Measurements from ENCODE around the gene CES3. TPM values are rescaled to one million over a fixed set of nuclear protein-coding genes. Genes with fewer than 3 reads are reported as not detected.

CES3 gene
- total and polyA plus RNA-seq, 9 of the 15 experiments (the other 6 are each of a cell fraction or from before 2014, with no cell fraction given): 0.06 to 2.2 (median 0.68) TPM

DNA sequence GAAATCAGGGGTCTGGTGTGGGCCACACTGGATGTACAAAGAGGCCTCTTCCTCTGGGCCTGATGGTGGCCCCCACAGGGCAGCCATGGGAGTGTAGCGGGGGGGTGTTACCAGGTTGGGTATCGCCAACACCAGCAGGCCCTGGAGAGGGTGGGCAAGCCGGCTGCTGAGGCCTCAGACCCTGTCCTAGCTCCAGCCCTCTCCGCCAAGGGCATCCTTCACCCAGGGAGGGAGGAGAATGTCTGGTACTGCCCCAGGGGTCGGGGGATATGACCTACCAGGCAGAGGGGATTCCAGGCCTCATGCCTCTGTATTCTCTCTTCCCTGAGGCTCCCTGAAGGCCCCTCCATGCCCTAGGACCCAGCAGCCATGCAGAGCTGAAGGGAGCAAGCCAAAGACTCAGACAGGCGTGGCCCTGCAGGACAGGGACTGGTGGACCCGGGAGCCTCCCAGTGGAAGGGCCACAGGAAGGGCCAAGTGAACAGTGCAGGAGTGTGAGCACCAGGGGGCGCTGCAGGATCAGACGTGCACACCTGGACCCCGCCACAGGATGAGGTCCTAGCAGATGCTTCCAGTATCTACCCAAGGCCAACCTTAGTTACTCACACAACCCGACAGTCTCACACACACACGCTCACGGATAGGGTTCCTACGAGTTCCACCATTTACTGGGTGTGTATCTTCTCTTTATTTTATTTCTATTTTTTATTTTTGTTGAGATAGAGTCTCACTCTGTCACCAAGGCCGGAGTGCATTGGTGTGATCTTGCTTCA, 16.5 kb downstream of the CES3 start (continued):
- TF ChIP-seq, protein P1, sequence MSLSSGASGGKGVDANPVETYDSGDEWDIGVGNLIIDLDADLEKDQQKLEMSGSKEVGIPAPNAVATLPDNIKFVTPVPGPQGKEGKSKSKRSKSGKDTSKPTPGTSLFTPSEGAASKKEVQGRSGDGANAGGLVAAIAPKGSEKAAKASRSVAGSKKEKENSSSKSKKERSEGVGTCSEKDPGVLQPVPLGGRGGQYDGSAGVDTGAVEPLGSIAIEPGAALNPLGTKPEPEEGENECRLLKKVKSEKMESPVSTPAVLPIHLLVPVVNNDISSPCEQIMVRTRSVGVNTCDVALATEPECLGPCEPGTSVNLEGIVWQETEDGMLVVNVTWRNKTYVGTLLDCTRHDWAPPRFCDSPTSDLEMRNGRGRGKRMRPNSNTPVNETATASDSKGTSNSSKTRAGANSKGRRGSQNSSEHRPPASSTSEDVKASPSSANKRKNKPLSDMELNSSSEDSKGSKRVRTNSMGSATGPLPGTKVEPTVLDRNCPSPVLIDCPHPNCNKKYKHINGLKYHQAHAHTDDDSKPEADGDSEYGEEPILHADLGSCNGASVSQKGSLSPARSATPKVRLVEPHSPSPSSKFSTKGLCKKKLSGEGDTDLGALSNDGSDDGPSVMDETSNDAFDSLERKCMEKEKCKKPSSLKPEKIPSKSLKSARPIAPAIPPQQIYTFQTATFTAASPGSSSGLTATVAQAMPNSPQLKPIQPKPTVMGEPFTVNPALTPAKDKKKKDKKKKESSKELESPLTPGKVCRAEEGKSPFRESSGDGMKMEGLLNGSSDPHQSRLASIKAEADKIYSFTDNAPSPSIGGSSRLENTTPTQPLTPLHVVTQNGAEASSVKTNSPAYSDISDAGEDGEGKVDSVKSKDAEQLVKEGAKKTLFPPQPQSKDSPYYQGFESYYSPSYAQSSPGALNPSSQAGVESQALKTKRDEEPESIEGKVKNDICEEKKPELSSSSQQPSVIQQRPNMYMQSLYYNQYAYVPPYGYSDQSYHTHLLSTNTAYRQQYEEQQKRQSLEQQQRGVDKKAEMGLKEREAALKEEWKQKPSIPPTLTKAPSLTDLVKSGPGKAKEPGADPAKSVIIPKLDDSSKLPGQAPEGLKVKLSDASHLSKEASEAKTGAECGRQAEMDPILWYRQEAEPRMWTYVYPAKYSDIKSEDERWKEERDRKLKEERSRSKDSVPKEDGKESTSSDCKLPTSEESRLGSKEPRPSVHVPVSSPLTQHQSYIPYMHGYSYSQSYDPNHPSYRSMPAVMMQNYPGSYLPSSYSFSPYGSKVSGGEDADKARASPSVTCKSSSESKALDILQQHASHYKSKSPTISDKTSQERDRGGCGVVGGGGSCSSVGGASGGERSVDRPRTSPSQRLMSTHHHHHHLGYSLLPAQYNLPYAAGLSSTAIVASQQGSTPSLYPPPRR (CRISPR knock-in tag; IDR thresholded peaks at IDR 0.05; ENCODE audit: borderline replicate concordance): no peak
- TF ChIP-seq ATF1 (CRISPR knock-in tag; IDR thresholded peaks at IDR 0.05) (no peak), ATF1 (tag; IDR thresholded peaks at IDR 0.05) (no peak), HDAC1 (IDR thresholded peaks at IDR 0.05) (no peak), NCOA2 (IDR thresholded peaks at IDR 0.05; ENCODE audit: partially characterized antibody in 2 of 2) (no peak), ZNF76 (CRISPR knock-in tag; IDR thresholded peaks at IDR 0.05; ENCODE audit: borderline replicate concordance) (no peak), MAZ (CRISPR knock-in tag; conservative IDR thresholded peaks at IDR 0.05 in 1 of 2, IDR thresholded peaks at IDR 0.05 in 1 of 2) (peak; percentile 36 to 61; a peak in 1 of 4 replicates), ETV5 (CRISPR knock-in tag; IDR thresholded peaks at IDR 0.05; ENCODE audit: low read depth) (peak; percentile 67; the same call in 1 of the 2 replicates), ZKSCAN3 (CRISPR knock-in tag; IDR thresholded peaks at IDR 0.05) (no peak), MYBL2 (IDR thresholded peaks at IDR 0.05; ENCODE audit: low read depth) (no peak), MYBL2 (CRISPR knock-in tag; IDR thresholded peaks at IDR 0.05; ENCODE audit: borderline replicate concordance) (no peak), ZNF384 (IDR thresholded peaks at IDR 0.05; ENCODE audit: low read depth, low read length) (0 out of 2 replicates have a peak, but pooled peaks have one; percentile 20), NCOR1 (IDR thresholded peaks at IDR 0.05) (no peak), DNMT1 (IDR thresholded peaks at IDR 0.05) (no peak)
- TF ChIP-seq, protein P2, sequence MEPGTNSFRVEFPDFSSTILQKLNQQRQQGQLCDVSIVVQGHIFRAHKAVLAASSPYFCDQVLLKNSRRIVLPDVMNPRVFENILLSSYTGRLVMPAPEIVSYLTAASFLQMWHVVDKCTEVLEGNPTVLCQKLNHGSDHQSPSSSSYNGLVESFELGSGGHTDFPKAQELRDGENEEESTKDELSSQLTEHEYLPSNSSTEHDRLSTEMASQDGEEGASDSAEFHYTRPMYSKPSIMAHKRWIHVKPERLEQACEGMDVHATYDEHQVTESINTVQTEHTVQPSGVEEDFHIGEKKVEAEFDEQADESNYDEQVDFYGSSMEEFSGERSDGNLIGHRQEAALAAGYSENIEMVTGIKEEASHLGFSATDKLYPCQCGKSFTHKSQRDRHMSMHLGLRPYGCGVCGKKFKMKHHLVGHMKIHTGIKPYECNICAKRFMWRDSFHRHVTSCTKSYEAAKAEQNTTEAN (CRISPR knock-in tag; IDR thresholded peaks at IDR 0.05): no peak
- TF ChIP-seq, protein P3, sequence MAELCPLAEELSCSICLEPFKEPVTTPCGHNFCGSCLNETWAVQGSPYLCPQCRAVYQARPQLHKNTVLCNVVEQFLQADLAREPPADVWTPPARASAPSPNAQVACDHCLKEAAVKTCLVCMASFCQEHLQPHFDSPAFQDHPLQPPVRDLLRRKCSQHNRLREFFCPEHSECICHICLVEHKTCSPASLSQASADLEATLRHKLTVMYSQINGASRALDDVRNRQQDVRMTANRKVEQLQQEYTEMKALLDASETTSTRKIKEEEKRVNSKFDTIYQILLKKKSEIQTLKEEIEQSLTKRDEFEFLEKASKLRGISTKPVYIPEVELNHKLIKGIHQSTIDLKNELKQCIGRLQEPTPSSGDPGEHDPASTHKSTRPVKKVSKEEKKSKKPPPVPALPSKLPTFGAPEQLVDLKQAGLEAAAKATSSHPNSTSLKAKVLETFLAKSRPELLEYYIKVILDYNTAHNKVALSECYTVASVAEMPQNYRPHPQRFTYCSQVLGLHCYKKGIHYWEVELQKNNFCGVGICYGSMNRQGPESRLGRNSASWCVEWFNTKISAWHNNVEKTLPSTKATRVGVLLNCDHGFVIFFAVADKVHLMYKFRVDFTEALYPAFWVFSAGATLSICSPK (IDR thresholded peaks at IDR 0.05; ENCODE audit: borderline replicate concordance): no peak
- TF ChIP-seq, protein P4, sequence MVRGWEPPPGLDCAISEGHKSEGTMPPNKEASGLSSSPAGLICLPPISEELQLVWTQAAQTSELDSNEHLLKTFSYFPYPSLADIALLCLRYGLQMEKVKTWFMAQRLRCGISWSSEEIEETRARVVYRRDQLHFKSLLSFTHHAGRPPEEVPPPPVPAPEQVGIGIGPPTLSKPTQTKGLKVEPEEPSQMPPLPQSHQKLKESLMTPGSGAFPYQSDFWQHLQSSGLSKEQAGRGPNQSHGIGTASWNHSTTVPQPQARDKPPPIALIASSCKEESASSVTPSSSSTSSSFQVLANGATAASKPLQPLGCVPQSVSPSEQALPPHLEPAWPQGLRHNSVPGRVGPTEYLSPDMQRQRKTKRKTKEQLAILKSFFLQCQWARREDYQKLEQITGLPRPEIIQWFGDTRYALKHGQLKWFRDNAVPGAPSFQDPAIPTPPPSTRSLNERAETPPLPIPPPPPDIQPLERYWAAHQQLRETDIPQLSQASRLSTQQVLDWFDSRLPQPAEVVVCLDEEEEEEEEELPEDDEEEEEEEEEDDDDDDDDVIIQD (CRISPR knock-in tag; IDR thresholded peaks at IDR 0.05): no peak
- TF ChIP-seq, protein P5, sequence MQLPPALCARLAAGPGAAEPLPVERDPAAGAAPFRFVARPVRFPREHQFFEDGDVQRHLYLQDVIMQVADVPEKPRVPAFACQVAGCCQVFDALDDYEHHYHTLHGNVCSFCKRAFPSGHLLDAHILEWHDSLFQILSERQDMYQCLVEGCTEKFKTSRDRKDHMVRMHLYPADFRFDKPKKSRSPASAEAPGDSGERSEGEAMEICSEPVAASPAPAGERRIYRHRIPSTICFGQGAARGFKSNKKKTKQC (CRISPR knock-in tag; IDR thresholded peaks at IDR 0.05): no peak

All from K562 (cell line).